Uterus (tissue), 4 donors: ENCODE data around the gene CYP11A1. TPM values are rescaled to one million over a fixed set of nuclear protein-coding genes. Genes with fewer than 3 reads are reported as not detected.
A peak's percentile ranks its signal among the peaks of the same experiment; 100 is the strongest.

ENCODE experiments used
- DNase-seq, 2 donors: peaks; one replicate each; pipeline ENCODE4 v3.0.0-alpha.2; 2019 to 2020
- H3K27ac ChIP-seq, 2 donors: fragments of 200-600 bp; sonication (generic); 1 replicate in 1 of 2; 2 replicates in 1 of 2; pipeline ENCODE4 v1.5.1; 2016 to 2018
- H3K27me3 ChIP-seq, 2 donors: fragments of 200-600 bp; sonication (generic); one replicate each; pipeline ENCODE4 v1.5.1; 2018 to 2019; ENCODE audit warnings: control low read depth in 1 of 2
- H3K36me3 ChIP-seq, 2 donors: fragments of 200-600 bp; sonication (generic); one replicate each; pipeline ENCODE4 v1.5.1; 2019; ENCODE audit warnings: control low read depth in 1 of 2
- H3K4me1 ChIP-seq, 2 donors: fragments of 200-600 bp; sonication (generic); one replicate each; pipeline ENCODE4 v1.5.1; 2018 to 2019; ENCODE audit warnings: control low read depth in 1 of 2
- H3K4me3 ChIP-seq, 2 donors: fragments of 200-600 bp; sonication (generic); 1 replicate in 1 of 2; 2 replicates in 1 of 2; pipeline ENCODE4 v1.5.1; 2018 to 2019; ENCODE audit warnings: mild to moderate bottlenecking in 1 of 2
- H3K9me3 ChIP-seq, 2 donors: fragments of 200-600 bp; sonication (generic); one replicate each; pipeline ENCODE4 v1.5.1; 2019; ENCODE audit warnings: control low read depth in 1 of 2
- CTCF ChIP-seq, 4 experiments: fragments of 200-600 bp in 2 of 4; fragments of 450-650 bp in 2 of 4; sonication (generic) in 2 of 4; IDR thresholded peaks; one replicate each; pipeline ENCODE4 v1.5.1; 2016 to 2019; ENCODE audit warnings: antibody characterized with exemption in 4 of 4, mild to moderate bottlenecking in 2 of 4, moderate library complexity in 1 of 4
- POLR2A ChIP-seq, 2 donors: fragments of 450-650 bp; IDR thresholded peaks; one replicate each; pipeline ENCODE4 v1.6.1; 2016; ENCODE audit warnings: antibody characterized with exemption in 2 of 2, mild to moderate bottlenecking in 1 of 2, moderate library complexity in 1 of 2
- intact Hi-C: fragments of 100-400 bp; cut with DNase I; formaldehyde crosslinking; loops from one replicate; pipeline ENCODE4 v1.15.1; 2023; ENCODE audit warnings: low total_unique reads
- total RNA-seq, 4 donors: library from RNA; depleted of rRNA in 3 of 4; stranded (reverse); fragments of >200 nt in 3 of 4; gene quantifications; one replicate each; pipeline versions ENCODE4 v1.1.0 to v1.2.4, GENCODE V29; 2014 to 2023
- donor health status: DM: yes; HTN: yes; CAD: no.

The CYP11A1 gene
- total RNA-seq, 4 donors from 2014 or later: 1.1 to 2.3 TPM; not detected in 2

GRCh38 chr15:74383695-74384565 is 16.5 kb upstream of the CYP11A1 start:
- no peak for DNase-seq
- Histone ChIP-seq H3K9me3 (no peaks in the 10 kb centered on the region), H3K36me3 (no peaks in the 10 kb centered on the region), H3K27ac (no peak overlapping the region), H3K4me1 (no peaks in the 10 kb centered on the region), H3K27me3 (no peaks in the 10 kb centered on the region), H3K4me3 (no peak overlapping the region)
- TF ChIP-seq CTCF (IDR thresholded peaks at IDR 0.05) (no peak), POLR2A (IDR thresholded peaks at IDR 0.05) (no peak)
- intact Hi-C loops: loop anchor here (2.0 kb wide), 1 partner anchor 55 kb away; no protein-coding TSS in a partner anchor

- DNase-seq: no peak
- no peaks in the 10 kb centered on the region for H3K9me3 ChIP-seq
- H3K27me3 ChIP-seq: no peaks in the 10 kb centered on the region
- no peaks in the 10 kb centered on the region for H3K4me1 ChIP-seq
- TF ChIP-seq CTCF (IDR thresholded peaks at IDR 0.05): no peak
- TF ChIP-seq POLR2A (IDR thresholded peaks at IDR 0.05): no peak
- no peaks in the 10 kb centered on the region for H3K36me3 ChIP-seq
- H3K4me3 ChIP-seq: no peak overlapping the region
- H3K27ac ChIP-seq: no peak overlapping the region
- intact Hi-C loops: loop anchor here (2.0 kb wide), 1 partner anchor 56 kb away; no protein-coding TSS in a partner anchor
These were observed 15.8 kb upstream of the CYP11A1 start for GRCh38 chr15:74383286-74383685.

GRCh38 chr15:74382004-74382816 is 14.8 kb upstream of the CYP11A1 start:
- H3K27ac ChIP-seq: peak overlapping the region in 1 of 2 donors; percentile 25
- intact Hi-C loops: loop anchor here (2.0 kb wide), 1 partner anchor 57 kb away; no protein-coding TSS in a partner anchor
- TF ChIP-seq CTCF (IDR thresholded peaks at IDR 0.05) (peak; percentile 88 to 94 (median 92)), POLR2A (IDR thresholded peaks at IDR 0.05) (no peak)
- H3K9me3 ChIP-seq: no peaks in the 10 kb centered on the region
- no peak overlapping the region for H3K4me3 ChIP-seq
- H3K4me1 ChIP-seq: no peaks in the 10 kb centered on the region
- no peaks in the 10 kb centered on the region for H3K27me3 ChIP-seq
- peak; percentile 81 for DNase-seq
- no peaks in the 10 kb centered on the region for H3K36me3 ChIP-seq

GRCh38 chr15:74381481-74381880 is 14.0 kb upstream of the CYP11A1 start:
- DNase-seq: no peak

More at GRCh38 chr15:74381481-74381880, 14.0 kb upstream of the CYP11A1 start:
- Histone ChIP-seq H3K4me1 (no peaks in the 10 kb centered on the region), H3K27me3 (no peaks in the 10 kb centered on the region), H3K4me3 (no peak overlapping the region), H3K36me3 (no peaks in the 10 kb centered on the region), H3K9me3 (no peaks in the 10 kb centered on the region), H3K27ac (no peak overlapping the region)
- no peak for TF ChIP-seq POLR2A (IDR thresholded peaks at IDR 0.05)
- no peak for TF ChIP-seq CTCF (IDR thresholded peaks at IDR 0.05)
- intact Hi-C loops: no loop called here
